Kidney (tissue), 14 donors: ENCODE results near the gene SLC24A2. TPM values are rescaled to one million over a fixed set of nuclear protein-coding genes. Genes with fewer than 3 reads are reported as not detected.

Experiments
- DNase-seq, 5 donors: peaks; one replicate each; pipeline ENCODE4 v3.0.0-alpha.2; 2013 to 2020
- FAIRE-seq: peaks from 2 replicates; lab custom pipeline; 2012; peaks lifted over from hg19 to GRCh38; lab: Jason Lieb, UNC
- H3K27ac ChIP-seq, 2 donors: one replicate each; pipeline ENCODE4 v1.7.0; 2013; ENCODE audit warnings: low read depth in 2 of 2, low read length in 2 of 2, inconsistent platforms in 1 of 2
- H3K27me3 ChIP-seq: one replicate; pipeline ENCODE4 v1.7.1; 2013; ENCODE audit warnings: low read length, inconsistent platforms; ENCODE audit not compliant: control insufficient read depth, insufficient read depth
- H3K36me3 ChIP-seq, 3 donors: one replicate each; pipeline versions ENCODE4 v1.7.0 to v1.7.1; 2013; ENCODE audit warnings: low read length in 3 of 3, control low read depth in 1 of 3, inconsistent platforms in 1 of 3; ENCODE audit not compliant: insufficient read depth in 3 of 3, control insufficient read depth in 2 of 3
- H3K4me1 ChIP-seq, 3 donors: one replicate each; pipeline versions ENCODE4 v1.7.0 to v1.7.1; 2013; ENCODE audit warnings: low read length in 3 of 3, inconsistent platforms in 1 of 3, low read depth in 1 of 3; ENCODE audit not compliant: control insufficient read depth in 2 of 3, insufficient read depth in 2 of 3
- H3K4me3 ChIP-seq, 3 donors: one replicate each; pipeline versions ENCODE4 v1.7.0 to v1.8.1; 2013; ENCODE audit warnings: low read length in 3 of 3, control low read depth in 1 of 3, inconsistent platforms in 1 of 3
- H3K9ac ChIP-seq, 3 donors: one replicate each; pipeline versions ENCODE4 v1.7.0 to v1.7.1; 2013; ENCODE audit warnings: low read length in 3 of 3, control low read depth in 1 of 3, inconsistent platforms in 1 of 3
- H3K9me3 ChIP-seq, 3 donors: one replicate each; pipeline versions ENCODE4 v1.7.0 to v1.7.1; 2013; ENCODE audit warnings: low read length in 3 of 3, control low read depth in 1 of 3, inconsistent platforms in 1 of 3; ENCODE audit not compliant: control insufficient read depth in 2 of 3, insufficient read depth in 1 of 3
- intact Hi-C: fragments of 100-400 bp; cut with DNase I; formaldehyde crosslinking; loops from one replicate; pipeline ENCODE4 v1.11.1; 2022
- polyA plus RNA-seq: library from polyadenylated mRNA; stranded (reverse); fragments of 350-450 nt; fragmentation: Illumina TruSeq; extraction: RNeasy Lipid Tissue Mini Kit (QIAGEN cat#74804); gene quantifications from one replicate; pipeline ENCODE4 v1.2.3, GENCODE V29; 2014; ENCODE audit warnings: low read depth, low replicate concordance; ENCODE audit not compliant: insufficient read depth
- total RNA-seq: library from RNA; stranded (reverse); fragmentation: NEBNext Ultra II Directional; extraction: Animal tissue kit (Norgen Biotek cat#: 25700); gene quantifications from one replicate; pipeline ENCODE4 v1.2.1, GENCODE V29; 2021
- TF ChIP-seq, protein P1 (sequence below): IDR thresholded peaks from 3 replicates; pipeline ENCODE4 v1.5.1; 2012; ENCODE audit warnings: mild to moderate bottlenecking, moderate library complexity, borderline replicate concordance; ENCODE audit not compliant: insufficient read depth; ENCODE audit errors: extremely low read depth
- donor health status: control.
- donor health status: control.
- donor health status: control.
- donor health status: control.
- donor health status: control.
- donor health status: DM: yes; HTN: yes; CAD: no.
- donor health status: Normal renal cell carcinoma (clear cell type).

Gene SLC24A2
- total and polyA plus RNA-seq, 2 donors from 2014 or later: 0.15 TPM; not detected in 1

GRCh38 chr9:19816769-19817168, 27.9 kb upstream of the SLC24A2 start:
- H3K9me3 ChIP-seq: peaks cover 0 to 8% (median 3%) of the 10 kb centered on the region in 3 donors
- H3K27ac ChIP-seq: no peak overlapping the region
- H3K36me3 ChIP-seq: no peaks in the 10 kb centered on the region
- DNase-seq: no peak
- H3K27me3 ChIP-seq: no peaks in the 10 kb centered on the region
- intact Hi-C loops: no loop called here
- no peaks in the 10 kb centered on the region for H3K4me1 ChIP-seq
- TF ChIP-seq, protein P1, sequence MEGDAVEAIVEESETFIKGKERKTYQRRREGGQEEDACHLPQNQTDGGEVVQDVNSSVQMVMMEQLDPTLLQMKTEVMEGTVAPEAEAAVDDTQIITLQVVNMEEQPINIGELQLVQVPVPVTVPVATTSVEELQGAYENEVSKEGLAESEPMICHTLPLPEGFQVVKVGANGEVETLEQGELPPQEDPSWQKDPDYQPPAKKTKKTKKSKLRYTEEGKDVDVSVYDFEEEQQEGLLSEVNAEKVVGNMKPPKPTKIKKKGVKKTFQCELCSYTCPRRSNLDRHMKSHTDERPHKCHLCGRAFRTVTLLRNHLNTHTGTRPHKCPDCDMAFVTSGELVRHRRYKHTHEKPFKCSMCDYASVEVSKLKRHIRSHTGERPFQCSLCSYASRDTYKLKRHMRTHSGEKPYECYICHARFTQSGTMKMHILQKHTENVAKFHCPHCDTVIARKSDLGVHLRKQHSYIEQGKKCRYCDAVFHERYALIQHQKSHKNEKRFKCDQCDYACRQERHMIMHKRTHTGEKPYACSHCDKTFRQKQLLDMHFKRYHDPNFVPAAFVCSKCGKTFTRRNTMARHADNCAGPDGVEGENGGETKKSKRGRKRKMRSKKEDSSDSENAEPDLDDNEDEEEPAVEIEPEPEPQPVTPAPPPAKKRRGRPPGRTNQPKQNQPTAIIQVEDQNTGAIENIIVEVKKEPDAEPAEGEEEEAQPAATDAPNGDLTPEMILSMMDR: no peak
- H3K4me3 ChIP-seq: no peak overlapping the region
- no peak for FAIRE-seq
- H3K9ac ChIP-seq: no peak overlapping the region

- no peak overlapping the region for H3K9ac ChIP-seq
- H3K36me3 ChIP-seq: no peaks in the 10 kb centered on the region
- intact Hi-C loops: no loop called here
- H3K4me1 ChIP-seq: no peaks in the 10 kb centered on the region
- DNase-seq (no peak), FAIRE-seq (no peak)
- H3K27me3 ChIP-seq: no peaks in the 10 kb centered on the region
- H3K4me3 ChIP-seq: no peak overlapping the region
- H3K9me3 ChIP-seq: peaks cover 0 to 8% (median 3%) of the 10 kb centered on the region in 3 donors
- H3K27ac ChIP-seq: no peak overlapping the region
- TF ChIP-seq, protein P1: no peak
Observed at GRCh38 chr9:19812194-19812593, 23.4 kb upstream of the SLC24A2 start.

DNA sequence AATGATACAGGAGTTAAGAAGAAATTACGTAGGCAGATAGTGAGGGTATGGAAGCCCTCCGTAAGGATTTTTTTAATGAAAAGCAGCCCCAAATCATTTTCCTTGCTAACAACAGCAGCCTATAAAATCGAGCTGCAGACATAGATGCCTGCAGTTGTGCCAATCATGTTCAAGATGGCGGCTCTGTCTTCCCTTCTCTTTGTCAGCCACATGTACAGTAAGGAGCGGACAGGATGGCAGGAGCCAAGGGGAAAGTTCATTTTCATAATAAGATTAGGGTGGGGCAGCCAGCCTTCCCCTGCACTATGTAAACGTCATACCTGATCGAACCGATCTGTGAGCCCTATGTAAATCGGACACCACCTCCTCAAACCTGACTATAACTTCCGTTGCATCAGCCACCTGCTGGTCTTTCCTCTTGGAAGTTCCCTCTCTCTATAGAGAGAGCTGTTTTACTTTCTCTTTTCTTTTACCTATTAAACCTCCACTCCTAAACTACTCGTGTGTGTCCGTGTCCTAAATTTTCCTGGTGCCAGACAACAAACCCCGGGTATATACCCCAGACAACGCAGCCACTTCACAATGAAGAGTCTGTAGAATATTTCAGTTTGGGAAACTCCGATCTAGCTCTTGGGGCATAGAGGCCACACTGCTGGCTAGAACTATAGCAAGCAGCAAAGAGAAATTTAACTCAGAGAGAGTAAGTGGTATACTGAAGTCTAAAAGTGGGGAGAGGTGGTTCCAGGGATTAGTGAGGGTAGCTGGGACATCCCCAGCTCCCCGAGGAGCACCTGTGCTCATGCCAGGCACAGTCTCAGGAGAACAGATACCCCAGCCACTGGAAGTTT, 20.8 kb upstream of the SLC24A2 start:
- intact Hi-C loops: no loop called here
- DNase-seq (no peak), FAIRE-seq (no peak)
- Histone ChIP-seq H3K36me3 (no peaks in the 10 kb centered on the region), H3K9me3 (peaks cover 0 to 4% (median 0%) of the 10 kb centered on the region in 3 donors), H3K9ac (no peak overlapping the region), H3K4me1 (no peaks in the 10 kb centered on the region), H3K27ac (no peak overlapping the region), H3K27me3 (no peaks in the 10 kb centered on the region), H3K4me3 (no peak overlapping the region)
- TF ChIP-seq, protein P1: no peak
